Activated CD4-positive, alpha-beta memory T cell treated with anti-CD3 and anti-CD28 coated beads for 36 hours (primary cell): ENCODE results near the gene RAB27A. TPM values are rescaled to one million over a fixed set of nuclear protein-coding genes. Genes with fewer than 3 reads are reported as not detected.
"Not testable (repeated sequence)": the region's sequence is repeated elsewhere in the genome, so short reads cannot be mapped to it uniquely, and the experiment has no call there.

ENCODE experiments used
- CTCF ChIA-PET: fragments of 350-600 bp; sonication (Branson Sonifier 250); formaldehyde crosslinking; loops from one replicate; lab custom pipeline; 2021; ENCODE audit warnings: antibody characterized with exemption, inconsistent platforms; lab: Charles Lee
- POLR2A ChIA-PET: fragments of 350-600 bp; sonication (Branson Sonifier 250); formaldehyde crosslinking; loops from one replicate; lab custom pipeline; 2021; ENCODE audit warnings: antibody characterized with exemption; lab: Charles Lee
- DNase-seq: peaks from one replicate; pipeline ENCODE4 v3.0.0-alpha.2; 2020
- H3K27ac Mint-ChIP-seq: one replicate; pipeline ENCODE4 v1.8.0; 2021; ENCODE audit warnings: mixed read lengths
- H3K27me3 Mint-ChIP-seq: one replicate; pipeline ENCODE4 v1.8.0; 2021; ENCODE audit warnings: mixed read lengths
- H3K36me3 Mint-ChIP-seq: one replicate; pipeline ENCODE4 v1.8.0; 2021; ENCODE audit warnings: mixed read lengths
- H3K4me1 Mint-ChIP-seq: one replicate; pipeline ENCODE4 v1.8.0; 2021; ENCODE audit warnings: low read depth, mixed read lengths
- H3K4me3 Mint-ChIP-seq: one replicate; pipeline ENCODE4 v1.8.0; 2021; ENCODE audit warnings: mild to moderate bottlenecking, mixed read lengths
- H3K9me3 Mint-ChIP-seq: one replicate; pipeline ENCODE4 v1.8.0; 2021; ENCODE audit warnings: mixed read lengths
- intact Hi-C: fragments of 100-400 bp; cut with micrococcal nuclease; formaldehyde crosslinking; loops from one replicate; pipeline ENCODE4 v1.15.1; 2023
- total RNA-seq, 2 experiments: library from RNA; stranded (reverse); gene quantifications; one replicate each; pipeline ENCODE4 v1.2.3, GENCODE V29; 2021

The RAB27A gene
- total RNA-seq, 2 experiments from 2014 or later = 216 to 217 TPM

DNA sequence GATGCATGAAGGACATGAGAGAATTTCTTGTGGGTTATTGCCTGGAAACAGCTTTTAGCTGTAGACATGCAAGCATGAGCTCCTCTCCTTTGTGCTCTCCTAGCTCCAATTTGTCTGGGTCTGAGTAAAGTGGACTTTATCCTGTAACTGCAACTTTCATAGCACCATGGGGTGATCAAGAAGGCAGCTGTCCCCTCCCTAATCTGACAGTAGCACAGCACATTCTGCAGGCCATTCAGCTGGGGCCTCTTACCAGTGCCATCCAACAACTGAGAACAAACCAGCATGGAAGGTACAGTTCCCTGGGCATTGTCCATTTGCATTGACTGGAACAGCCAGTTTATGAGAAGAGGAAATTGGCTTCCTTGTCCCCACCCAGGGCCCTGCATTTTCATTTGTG, 7.7 kb upstream of the RAB27A start:
- intact Hi-C loops = no loop called here
- no peak for DNase-seq
- H3K27me3 Mint-ChIP-seq = no peaks in the 10 kb centered on the region
- H3K27ac Mint-ChIP-seq = no peak overlapping the region
- H3K4me1 Mint-ChIP-seq = no peaks in the 10 kb centered on the region
- no peak overlapping the region for H3K4me3 Mint-ChIP-seq
- ChIA-PET POLR2A (no interaction called here), CTCF (interaction anchor here (0.5 kb wide), 1 partner anchor 80 kb away, joined by 3 read pairs; no protein-coding TSS in a partner anchor)
- no peaks in the 10 kb centered on the region for H3K36me3 Mint-ChIP-seq
- no peaks in the 10 kb centered on the region for H3K9me3 Mint-ChIP-seq

DNA sequence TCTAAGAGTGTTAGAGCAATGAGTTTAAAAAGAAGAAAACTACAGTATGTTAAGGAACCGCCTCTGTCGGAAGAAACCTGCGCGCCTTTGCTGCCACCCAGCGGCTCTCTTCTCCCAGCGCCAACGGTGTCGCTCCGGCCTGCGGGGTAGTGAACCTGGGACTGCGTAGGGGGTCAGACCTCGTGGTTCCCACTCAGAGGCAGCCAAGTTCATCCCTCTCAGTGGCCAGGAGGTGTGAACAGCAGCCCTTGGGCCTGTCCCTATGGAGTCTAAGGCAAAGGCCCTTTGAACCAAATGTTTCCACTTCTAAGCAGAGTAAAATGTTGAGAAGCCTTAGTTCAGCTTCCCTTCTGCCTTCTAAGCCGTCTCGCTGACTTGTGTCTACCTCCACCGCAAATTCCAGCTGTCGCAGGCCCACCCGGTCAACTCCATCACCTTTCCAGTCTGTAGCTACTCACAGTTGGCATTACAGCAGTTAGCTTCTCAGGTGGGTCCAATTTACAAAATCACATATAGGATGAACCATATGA, 980 bp upstream of the RAB27A start:
- POLR2A ChIA-PET = interaction anchor here (0.9 to 1.3 kb wide), 3 partner anchors 11 to 94 kb away, joined by 3 to 5 read pairs (median 4); partner anchors contain the start of genes PIGB, PIGBOS1 and RSL24D1
- Mint-ChIP-seq H3K4me1 (peaks cover 29% of the 10 kb centered on the region), H3K4me3 (peak overlapping the region; percentile 93), H3K27me3 (no peaks in the 10 kb centered on the region), H3K9me3 (no peaks in the 10 kb centered on the region), H3K36me3 (peaks cover 29% of the 10 kb centered on the region), H3K27ac (peak overlapping the region; percentile 97)
- DNase-seq = peak; percentile 92
- intact Hi-C loops = loop anchor here (1.0 to 5.0 kb wide), 5 partner anchors 28 to 1328 kb away; partner anchors contain the start of genes PIGB and PIGBOS1
- CTCF ChIA-PET = interaction anchor here (0.6 to 4.7 kb wide), 20 partner anchors 8 to 149 kb away, joined by 3 to 72 read pairs (median 4); partner anchors contain the start of genes PIGB, PIGBOS1 and RSL24D1

DNA sequence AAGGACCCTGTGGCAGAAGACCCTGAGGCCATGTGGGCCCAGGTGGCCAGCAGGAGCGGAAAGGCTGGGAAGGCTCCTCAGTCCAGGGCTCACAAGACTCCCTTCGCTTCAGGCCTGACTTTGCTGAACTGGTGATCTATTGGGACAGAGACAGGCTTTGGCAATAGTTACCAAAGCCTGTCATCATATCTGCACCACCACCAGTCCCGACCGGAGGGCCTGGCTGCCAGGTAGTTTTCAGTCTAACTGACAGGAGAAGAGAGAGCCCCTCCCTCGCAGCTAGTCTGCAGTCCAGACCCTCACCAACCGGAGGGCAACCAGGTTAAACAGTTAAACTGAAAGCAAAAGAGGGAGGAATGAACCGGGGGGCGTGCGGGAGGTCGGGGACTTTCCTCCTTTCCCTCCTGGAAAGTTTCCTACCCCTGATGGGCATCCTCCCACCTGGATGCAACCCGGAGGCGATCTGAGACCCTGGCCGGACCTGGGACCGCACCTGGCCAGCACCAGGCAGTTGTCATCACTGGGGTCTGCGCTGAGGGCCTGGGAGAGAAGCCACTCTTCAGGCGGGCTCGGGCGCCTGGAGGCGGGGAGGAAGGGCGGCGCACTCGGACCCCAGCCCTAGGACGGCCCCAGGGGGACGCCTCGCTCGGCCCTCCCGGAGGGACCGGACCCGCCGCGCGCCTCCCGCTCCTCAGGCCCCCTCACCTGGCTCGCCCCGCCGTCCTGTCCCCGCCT, 435 bp downstream of the RAB27A start:
- intact Hi-C loops = loop anchor here (1.0 kb wide), 3 partner anchors 9 to 119 kb away; partner anchors contain the start of genes CCPG1 and PIERCE2
- peak; percentile 69 for DNase-seq
- H3K4me3 Mint-ChIP-seq = peak overlapping the region; percentile 93
- H3K9me3 Mint-ChIP-seq = no peaks in the 10 kb centered on the region
- H3K27me3 Mint-ChIP-seq = no peaks in the 10 kb centered on the region
- POLR2A ChIA-PET = interaction anchor here (0.8 to 1.4 kb wide), 3 partner anchors 9 to 93 kb away, joined by 3 to 7 read pairs (median 4); partner anchors contain the start of gene RSL24D1
- H3K36me3 Mint-ChIP-seq = peaks cover 40% of the 10 kb centered on the region
- H3K27ac Mint-ChIP-seq = peak overlapping the region; percentile 97
- peaks cover 42% of the 10 kb centered on the region for H3K4me1 Mint-ChIP-seq
- CTCF ChIA-PET = no interaction called here

DNA sequence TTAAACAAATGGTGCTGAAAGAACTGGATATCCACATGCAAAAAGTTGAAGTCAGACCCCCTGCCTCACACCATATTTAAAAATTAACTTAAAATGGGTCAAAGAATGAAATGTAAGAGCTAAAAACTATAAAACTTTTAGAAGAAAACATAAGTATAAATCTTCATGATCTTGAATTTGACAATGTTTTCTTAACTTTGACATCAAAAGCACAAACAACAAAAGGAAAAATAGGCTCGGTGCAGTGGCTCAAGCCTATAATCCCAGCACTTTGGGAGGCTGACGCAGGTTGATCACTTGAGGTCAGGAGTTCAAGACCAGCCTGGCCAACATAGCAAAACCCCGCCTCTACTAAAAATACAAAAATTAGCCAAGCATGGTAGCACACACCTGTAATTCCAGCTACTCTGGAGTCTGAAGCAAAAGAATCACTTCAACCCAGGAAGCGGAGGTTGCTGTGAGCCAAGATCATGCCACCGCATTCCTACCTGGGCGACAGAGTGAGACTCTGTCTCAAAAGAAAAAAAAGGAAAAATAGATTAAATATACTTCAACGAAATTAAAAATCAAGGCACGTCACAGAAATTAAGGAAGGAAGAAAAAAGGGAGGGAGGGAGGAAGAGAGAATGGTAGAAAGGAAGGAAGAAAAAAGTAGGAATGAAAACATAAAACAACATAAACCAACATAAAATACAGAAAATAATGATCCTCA, 1.5 kb downstream of the RAB27A start:
- H3K27me3 Mint-ChIP-seq = no peaks in the 10 kb centered on the region
- peaks cover 51% of the 10 kb centered on the region for H3K4me1 Mint-ChIP-seq
- H3K4me3 Mint-ChIP-seq = peak overlapping the region; percentile 93
- H3K9me3 Mint-ChIP-seq = no peaks in the 10 kb centered on the region
- CTCF ChIA-PET = interaction anchor here (0.7 to 1.1 kb wide), 4 partner anchors 13 to 70 kb away, joined by 3 to 5 read pairs (median 4); no protein-coding TSS in a partner anchor
- peaks cover 42% of the 10 kb centered on the region for H3K36me3 Mint-ChIP-seq
- intact Hi-C loops = no loop called here
- POLR2A ChIA-PET = interaction anchor here (0.9 to 1.4 kb wide), 3 partner anchors 31 to 92 kb away, joined by 4 to 7 read pairs (median 4); partner anchors contain the start of genes PIGB, PIGBOS1 and RSL24D1
- H3K27ac Mint-ChIP-seq = peak overlapping the region; percentile 97
- DNase-seq = no peak

DNA sequence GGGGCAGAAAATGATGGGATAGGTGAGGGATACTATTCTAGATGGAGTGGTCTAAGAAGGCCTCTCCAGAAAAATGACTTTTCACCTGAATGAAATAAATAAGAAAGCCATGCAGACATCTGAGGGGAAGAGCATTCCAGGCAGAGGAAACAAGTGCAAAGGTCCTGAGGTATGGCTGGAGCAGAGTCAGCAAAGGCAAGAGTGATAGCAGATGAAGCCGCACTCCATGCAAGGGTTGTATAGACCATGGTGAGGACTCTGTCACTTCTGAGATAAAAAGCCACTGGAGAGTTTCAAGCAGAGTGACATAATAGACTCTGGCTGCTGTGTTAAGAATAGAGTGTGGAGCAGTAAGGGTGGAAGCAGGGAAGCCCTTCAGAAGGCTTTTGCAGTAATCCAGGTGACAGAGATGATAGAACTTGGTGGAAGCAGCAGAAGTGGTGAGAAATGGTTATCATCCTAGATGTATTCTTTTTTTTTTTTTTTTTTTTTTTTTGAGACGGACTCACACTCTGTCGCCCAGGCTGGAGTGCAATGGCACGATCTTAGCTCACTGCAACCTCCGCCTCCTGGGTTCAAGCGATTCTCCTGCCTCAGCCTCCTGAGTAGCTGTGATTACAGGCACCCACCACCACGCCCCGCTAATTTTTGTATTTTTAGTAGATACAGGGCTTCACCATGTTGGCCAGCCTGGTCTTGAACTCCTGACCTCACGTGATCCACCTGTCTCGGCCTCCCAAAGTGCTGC, 3.0 kb downstream of the RAB27A start:
- CTCF ChIA-PET = interaction anchor here (1.1 to 1.2 kb wide), 2 partner anchors 67 to 90 kb away, joined by 3 read pairs; no protein-coding TSS in a partner anchor
- DNase-seq, H3K9me3 Mint-ChIP-seq, H3K27me3 Mint-ChIP-seq, intact Hi-C loops: not testable (repeated sequence)
- POLR2A ChIA-PET = interaction anchor here (0.9 to 2.3 kb wide), 3 partner anchors 10 to 69 kb away, joined by 3 to 8 read pairs (median 4); no protein-coding TSS in a partner anchor
- Mint-ChIP-seq H3K4me3 (peak overlapping the region; percentile 93), H3K4me1 (peaks cover 67% of the 10 kb centered on the region), H3K36me3 (peaks cover 49% of the 10 kb centered on the region), H3K27ac (peak overlapping the region; percentile 97)

DNA sequence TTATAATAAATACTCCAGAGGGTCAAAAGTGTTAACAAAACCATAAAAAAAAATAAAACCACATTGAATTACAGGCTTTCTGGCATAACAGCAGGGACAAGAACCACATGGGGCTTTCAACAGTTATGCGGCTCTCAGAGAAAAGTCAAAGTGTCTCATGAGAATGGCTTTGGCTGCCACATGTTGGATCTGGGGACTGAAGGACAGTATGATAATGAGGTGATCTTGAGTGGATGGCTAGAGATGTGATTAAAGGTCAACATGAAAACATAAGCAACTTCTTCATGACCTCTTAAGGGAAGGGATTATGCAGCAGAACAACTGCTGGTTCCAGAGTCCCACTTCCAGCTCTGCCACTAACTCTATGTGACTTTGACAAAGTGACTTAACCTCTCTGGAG, 5.2 kb downstream of the RAB27A start:
- H3K4me3 Mint-ChIP-seq = peak overlapping the region; percentile 93
- ChIA-PET POLR2A (interaction anchor here (0.9 to 4.1 kb wide), 4 partner anchors 14 to 66 kb away, joined by 4 to 33 read pairs (median 6); no protein-coding TSS in a partner anchor), CTCF (interaction anchor here (1.4 kb wide), 1 partner anchor 66 kb away, joined by 10 read pairs; no protein-coding TSS in a partner anchor)
- H3K9me3 Mint-ChIP-seq = no peaks in the 10 kb centered on the region
- intact Hi-C loops = no loop called here
- H3K4me1 Mint-ChIP-seq = peaks cover 83% of the 10 kb centered on the region
- no peak for DNase-seq
- peak overlapping the region; percentile 85 for H3K27ac Mint-ChIP-seq
- peaks cover 55% of the 10 kb centered on the region for H3K36me3 Mint-ChIP-seq
- no peaks in the 10 kb centered on the region for H3K27me3 Mint-ChIP-seq

DNA sequence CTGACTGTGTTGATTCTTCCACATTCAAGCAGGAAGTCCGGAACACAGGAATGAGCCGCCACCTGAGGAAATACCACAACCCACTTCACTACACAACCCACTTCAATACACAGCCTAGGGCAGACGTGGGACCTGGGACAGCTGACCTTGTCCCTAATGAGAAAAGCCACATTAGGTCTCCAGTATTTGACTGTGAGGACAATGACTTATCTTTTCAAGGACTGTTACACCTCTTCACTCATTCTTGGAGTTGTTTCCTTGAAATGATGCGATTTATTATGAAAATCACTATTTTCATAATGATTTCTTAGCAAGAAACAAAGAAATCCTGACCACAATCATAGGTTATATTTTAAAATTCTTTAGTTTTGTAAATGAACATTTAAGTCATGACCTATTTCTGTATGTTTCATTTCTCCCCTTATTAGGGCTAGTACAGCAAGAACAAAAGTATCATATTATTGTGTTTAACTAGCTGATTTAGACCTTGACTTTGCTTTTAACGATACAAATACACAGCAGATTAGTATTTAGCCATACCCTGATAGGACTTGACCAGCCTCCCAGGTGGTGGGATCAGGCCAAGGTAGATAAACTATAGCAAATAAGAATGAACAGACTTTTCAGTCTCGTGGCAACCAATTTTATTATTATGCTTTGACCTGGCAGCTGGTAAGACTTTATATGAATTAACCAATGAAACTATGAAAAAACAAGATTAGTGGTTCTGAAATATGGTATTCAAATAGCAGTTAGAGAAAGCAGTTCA, 6.0 kb downstream of the RAB27A start:
- peak overlapping the region; percentile 98 for H3K27ac Mint-ChIP-seq
- DNase-seq = no peak
- H3K27me3 Mint-ChIP-seq = no peaks in the 10 kb centered on the region
- intact Hi-C loops = no loop called here
- H3K4me1 Mint-ChIP-seq = peaks cover 92% of the 10 kb centered on the region
- POLR2A ChIA-PET = interaction anchor here (1.0 to 4.1 kb wide), 3 partner anchors 39 to 65 kb away, joined by 3 to 33 read pairs (median 9); no protein-coding TSS in a partner anchor
- H3K36me3 Mint-ChIP-seq = peaks cover 51% of the 10 kb centered on the region
- CTCF ChIA-PET = interaction anchor here (1.4 kb wide), 1 partner anchor 65 kb away, joined by 10 read pairs; no protein-coding TSS in a partner anchor
- peak overlapping the region; percentile 54 for H3K4me3 Mint-ChIP-seq
- H3K9me3 Mint-ChIP-seq = no peaks in the 10 kb centered on the region

DNA sequence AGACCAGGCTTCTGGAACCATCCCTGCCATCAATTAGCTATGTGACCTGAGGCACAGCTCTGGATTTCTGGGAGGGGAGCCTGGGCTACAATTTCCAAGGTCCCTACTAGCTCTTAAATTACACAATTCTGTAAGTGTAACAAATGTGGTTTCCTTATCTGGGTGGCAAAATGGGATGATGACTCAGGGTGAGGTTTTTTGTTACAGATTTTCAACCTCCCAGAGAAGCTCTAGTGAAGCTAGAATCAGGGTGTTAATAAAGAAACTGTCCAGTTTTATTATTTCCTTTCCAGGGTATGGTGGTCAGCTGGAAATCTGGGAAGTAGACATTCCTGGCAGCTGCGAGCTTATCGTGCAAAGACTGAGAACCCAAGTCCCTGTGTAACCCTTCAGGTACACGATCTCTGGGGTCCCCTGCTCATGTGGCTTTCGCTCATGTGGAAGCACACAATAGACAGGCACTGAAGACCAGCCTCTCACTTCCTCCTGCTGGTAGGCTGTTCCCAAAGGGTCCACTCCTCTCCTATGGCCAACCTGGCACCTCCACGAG, 7.3 kb downstream of the RAB27A start:
- Mint-ChIP-seq H3K4me1 (peaks cover 94% of the 10 kb centered on the region), H3K36me3 (peaks cover 47% of the 10 kb centered on the region), H3K9me3 (no peaks in the 10 kb centered on the region), H3K27me3 (no peaks in the 10 kb centered on the region), H3K27ac (peak overlapping the region; percentile 98), H3K4me3 (peak overlapping the region; percentile 54)
- ChIA-PET CTCF (interaction anchor here (0.9 to 2.0 kb wide), 7 partner anchors 9 to 85 kb away, joined by 3 to 17 read pairs (median 4); no protein-coding TSS in a partner anchor), POLR2A (interaction anchor here (0.8 to 4.1 kb wide), 9 partner anchors 15 to 126 kb away, joined by 3 to 33 read pairs (median 4); partner anchors contain the start of genes CCPG1, PIERCE2 and RSL24D1)
- intact Hi-C loops = no loop called here
- no peak for DNase-seq

DNA sequence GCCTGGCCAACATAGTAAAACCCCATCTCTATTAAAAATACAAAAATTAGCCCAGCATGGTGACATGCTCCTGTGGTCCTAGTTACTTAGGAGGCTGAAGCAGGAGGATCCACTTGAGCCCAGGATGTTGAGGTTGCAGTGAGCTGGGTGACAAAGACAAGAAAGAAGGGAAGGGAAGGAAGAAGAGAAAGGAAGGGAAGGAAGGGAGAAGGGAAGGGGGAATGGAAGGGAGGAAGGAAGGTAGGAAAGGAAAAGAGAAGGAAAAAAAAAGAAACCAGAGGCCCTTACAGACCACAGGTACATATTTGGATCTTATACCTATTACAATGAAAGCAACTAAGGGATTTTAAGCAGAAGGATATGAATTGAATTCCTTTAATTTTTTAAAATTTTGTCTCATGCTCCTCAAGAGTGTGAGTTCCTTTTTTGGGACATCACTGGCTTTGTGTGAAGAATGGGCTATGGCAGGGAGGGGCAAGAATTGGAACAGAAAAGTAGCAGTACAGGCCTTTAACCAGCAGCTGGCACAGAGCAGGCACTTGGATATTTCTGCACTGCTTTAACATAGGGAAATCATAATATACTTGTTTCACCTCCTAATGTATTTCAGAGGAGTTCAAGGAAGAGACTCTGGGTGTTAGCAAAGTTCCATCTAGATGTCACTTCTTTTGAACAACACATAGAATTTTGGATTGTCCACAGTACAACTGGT, 7.9 kb downstream of the RAB27A start:
- ChIA-PET CTCF (interaction anchor here (0.6 to 2.0 kb wide), 8 partner anchors 9 to 89 kb away, joined by 3 to 17 read pairs (median 4); no protein-coding TSS in a partner anchor), POLR2A (interaction anchor here (0.8 to 4.1 kb wide), 11 partner anchors 14 to 127 kb away, joined by 3 to 33 read pairs (median 5); partner anchors contain the start of genes CCPG1, PIERCE2 and RSL24D1)
- peak overlapping the region; percentile 98 for H3K27ac Mint-ChIP-seq
- no peak overlapping the region for H3K4me3 Mint-ChIP-seq
- H3K27me3 Mint-ChIP-seq = no peaks in the 10 kb centered on the region
- DNase-seq = no peak
- intact Hi-C loops = no loop called here
- H3K36me3 Mint-ChIP-seq = peaks cover 48% of the 10 kb centered on the region
- peaks cover 96% of the 10 kb centered on the region for H3K4me1 Mint-ChIP-seq
- no peaks in the 10 kb centered on the region for H3K9me3 Mint-ChIP-seq
